Neuronal stem cell (in vitro differentiated cells): ENCODE results near the gene JAK1.

ENCODE experiments used
- DNase-seq: peaks from one replicate; pipeline ENCODE4 v3.0.0-alpha.2; 2013; ENCODE audit warnings: low spot score
- H2AFZ ChIP-seq: one replicate; pipeline ENCODE4 v1.6.1; 2013; ENCODE audit warnings: mild to moderate bottlenecking, low read length, inconsistent platforms
- H2AK5ac ChIP-seq: 2 replicates; pipeline ENCODE4 v1.6.1; 2013; ENCODE audit warnings: low read depth, mild to moderate bottlenecking, inconsistent platforms, low read length, moderate library complexity, mixed read lengths
- H2BK120ac ChIP-seq: 2 replicates; pipeline ENCODE4 v1.6.1; 2013; ENCODE audit warnings: low read depth, mild to moderate bottlenecking, inconsistent platforms, low read length, moderate library complexity, mixed read lengths
- H2BK12ac ChIP-seq: one replicate; pipeline ENCODE4 v1.6.1; 2013; ENCODE audit warnings: low read length, inconsistent platforms
- H2BK15ac ChIP-seq: 2 replicates; pipeline ENCODE4 v1.6.1; 2013; ENCODE audit warnings: mild to moderate bottlenecking, low read length, inconsistent platforms, mixed read lengths
- H2BK5ac ChIP-seq: one replicate; pipeline ENCODE4 v1.6.1; 2013; ENCODE audit warnings: inconsistent platforms, mild to moderate bottlenecking, low read length, moderate library complexity
- H3K14ac ChIP-seq: one replicate; pipeline ENCODE4 v1.6.1; 2013; ENCODE audit warnings: low read length, inconsistent platforms
- H3K18ac ChIP-seq: 2 replicates; pipeline ENCODE4 v1.6.1; 2013; ENCODE audit warnings: low read length, inconsistent platforms
- H3K23ac ChIP-seq: 2 replicates; pipeline ENCODE4 v1.6.1; 2013; ENCODE audit warnings: low read depth, mild to moderate bottlenecking, mixed read lengths, low read length, inconsistent platforms; ENCODE audit not compliant: poor library complexity
- H3K27ac ChIP-seq: replicated peaks from 3 replicates; pipeline ENCODE4 v1.5.1; 2013; ENCODE audit warnings: low read length, inconsistent platforms
- H3K27me3 ChIP-seq, 3 experiments: 2 replicates each; pipeline ENCODE4 v1.6.1; 2013; ENCODE audit warnings: low read length in 3 of 3, mild to moderate bottlenecking in 2 of 3, inconsistent platforms in 1 of 3, low read depth in 1 of 3, mixed read lengths in 1 of 3, moderate library complexity in 1 of 3; ENCODE audit not compliant: control insufficient read depth in 3 of 3, insufficient read depth in 3 of 3
- H3K36me3 ChIP-seq, 2 donors: replicated peaks in 1 of 2; 2 replicates each; pipeline ENCODE4 v1.6.1; 2013; ENCODE audit warnings: low read length in 2 of 2; ENCODE audit not compliant: control insufficient read depth in 2 of 2, insufficient read depth in 2 of 2
- H3K4ac ChIP-seq: 2 replicates; pipeline ENCODE4 v1.6.1; 2013; ENCODE audit warnings: inconsistent platforms, mild to moderate bottlenecking, low read length, moderate library complexity
- H3K4me1 ChIP-seq, 2 donors: 1 replicate in 1 of 2; 2 replicates in 1 of 2; pipeline ENCODE4 v1.6.1; 2013; ENCODE audit warnings: low read length in 2 of 2, low read depth in 1 of 2; ENCODE audit not compliant: control insufficient read depth in 2 of 2, insufficient read depth in 1 of 2
- H3K4me2 ChIP-seq: one replicate; pipeline ENCODE4 v1.6.1; 2013; ENCODE audit warnings: mild to moderate bottlenecking, low read length, inconsistent platforms; ENCODE audit not compliant: insufficient read depth, poor library complexity, severe bottlenecking
- H3K4me3 ChIP-seq, 2 donors: 2 replicates each; pipeline ENCODE4 v1.5.1; 2013; ENCODE audit warnings: low read length in 2 of 2, mild to moderate bottlenecking in 2 of 2, inconsistent platforms in 1 of 2, moderate library complexity in 1 of 2
- H3K79me1 ChIP-seq: one replicate; pipeline ENCODE4 v1.6.1; 2013; ENCODE audit warnings: low read depth, mild to moderate bottlenecking, inconsistent platforms, low read length, moderate library complexity
- H3K9ac ChIP-seq: one replicate; pipeline ENCODE4 v1.6.1; 2013; ENCODE audit warnings: mild to moderate bottlenecking, low read depth, low read length, inconsistent platforms; ENCODE audit not compliant: poor library complexity
- H3K9me3 ChIP-seq, 2 donors: replicated peaks in 1 of 2; 2 replicates each; pipeline versions ENCODE3 to v1.6.1; 2013; ENCODE audit warnings: low read length in 2 of 2, mild to moderate bottlenecking in 2 of 2, inconsistent platforms in 1 of 2, low read depth in 1 of 2, mixed read lengths in 1 of 2, moderate library complexity in 1 of 2; ENCODE audit not compliant: control insufficient read depth in 2 of 2, insufficient read depth in 1 of 2
- H4K8ac ChIP-seq: one replicate; pipeline ENCODE4 v1.6.1; 2013; ENCODE audit warnings: low read depth, mild to moderate bottlenecking, inconsistent platforms, low read length, moderate library complexity
- H4K91ac ChIP-seq: one replicate; pipeline ENCODE4 v1.6.1; 2013; ENCODE audit warnings: low read length, low read depth, mild to moderate bottlenecking, inconsistent platforms; ENCODE audit not compliant: poor library complexity
- WGBS, 2 donors: extraction: QIAGEN DNeasy Blood & Tissue Kit; methylation state at CpG; one replicate each; pipeline ENCODE4 v1.1.7; 2013; ENCODE audit warnings: missing lambda C conversion rate in 2 of 2, mixed read lengths in 1 of 2; ENCODE audit not compliant: insufficient read length in 2 of 2, insufficient replicate concordance in 1 of 2; ENCODE audit errors: extremely low coverage in 2 of 2; 5-methylcytosine and 5-hydroxymethylcytosine counted together

The JAK1 gene

GRCh38 chr1:64851664-64852063, 114.7 kb downstream of the JAK1 start:
- Histone ChIP-seq H3K4me3 (no peak overlapping the region), H3K27me3 (no peaks in the 10 kb centered on the region), H2BK120ac (no peak overlapping the region), H4K91ac (no peak overlapping the region), H3K36me3 (peaks cover 0 to 57% of the 10 kb centered on the region in 2 donors), H3K4me1 (no peaks in the 10 kb centered on the region), H3K27ac (no peak overlapping the region), H2BK12ac (no peak overlapping the region), H3K4ac (no peak overlapping the region), H4K8ac (no peak overlapping the region), H3K14ac (no peak overlapping the region), H2BK15ac (no peak overlapping the region), H3K9me3 (no peaks in the 10 kb centered on the region), H3K4me2 (no peak overlapping the region), H3K79me1 (no peaks in the 10 kb centered on the region), H3K9ac (no peak overlapping the region), H2AK5ac (no peak overlapping the region), H2AFZ (no peak overlapping the region), H3K18ac (no peak overlapping the region), H2BK5ac (no peak overlapping the region), H3K23ac (no peak overlapping the region)
- WGBS, 2 donors: no CpG with 5 or more reads among the region's 7 CpGs
- DNase-seq: no peak

GRCh38 chr1:64850846-64851245, 115.5 kb downstream of the JAK1 start:
- Histone ChIP-seq H3K18ac (no peak overlapping the region), H2AFZ (no peak overlapping the region), H3K79me1 (no peaks in the 10 kb centered on the region), H2BK15ac (no peak overlapping the region), H3K4me2 (no peak overlapping the region), H3K27ac (no peak overlapping the region), H3K27me3 (no peaks in the 10 kb centered on the region), H2AK5ac (no peak overlapping the region), H3K36me3 (peaks cover 0 to 61% of the 10 kb centered on the region in 2 donors), H3K9ac (no peak overlapping the region), H2BK12ac (peak overlapping the region; percentile 43), H3K4ac (no peak overlapping the region), H2BK120ac (no peak overlapping the region), H4K91ac (no peak overlapping the region), H3K23ac (no peak overlapping the region), H2BK5ac (no peak overlapping the region), H3K9me3 (no peaks in the 10 kb centered on the region), H4K8ac (no peak overlapping the region), H3K4me1 (no peaks in the 10 kb centered on the region), H3K4me3 (no peak overlapping the region), H3K14ac (no peak overlapping the region)
- no CpG with 5 or more reads among the region's 10 CpGs for WGBS, 2 donors
- no peak for DNase-seq

- no peak overlapping the region for H3K4me3 ChIP-seq
- H3K9me3 ChIP-seq: no peaks in the 10 kb centered on the region
- no peak overlapping the region for H2AK5ac ChIP-seq
- WGBS, 2 donors: no CpG with 5 or more reads among the region's 11 CpGs
- H3K4ac ChIP-seq: no peak overlapping the region
- H4K91ac ChIP-seq: no peak overlapping the region
- H3K18ac ChIP-seq: no peak overlapping the region
- H3K27me3 ChIP-seq: no peaks in the 10 kb centered on the region
- H3K79me1 ChIP-seq: no peaks in the 10 kb centered on the region
- H3K14ac ChIP-seq: no peak overlapping the region
- H3K23ac ChIP-seq: no peak overlapping the region
- H3K27ac ChIP-seq: no peak overlapping the region
- no peaks in the 10 kb centered on the region for H3K4me1 ChIP-seq
- no peak overlapping the region for H4K8ac ChIP-seq
- peaks cover 0 to 62% of the 10 kb centered on the region in 2 donors for H3K36me3 ChIP-seq
- no peak overlapping the region for H2BK15ac ChIP-seq
- H3K9ac ChIP-seq: no peak overlapping the region
- no peak overlapping the region for H3K4me2 ChIP-seq
- no peak overlapping the region for H2BK5ac ChIP-seq
- H2BK120ac ChIP-seq: no peak overlapping the region
- no peak overlapping the region for H2AFZ ChIP-seq
- no peak for DNase-seq
- no peak overlapping the region for H2BK12ac ChIP-seq
These were observed 116.4 kb downstream of the JAK1 start for GRCh38 chr1:64849942-64850341.

GRCh38 chr1:64848803-64849202, 117.5 kb downstream of the JAK1 start:
- H3K4me2 ChIP-seq: no peak overlapping the region
- H4K91ac ChIP-seq: no peak overlapping the region
- no peak overlapping the region for H2BK120ac ChIP-seq
- no peak overlapping the region for H2BK15ac ChIP-seq
- H3K9me3 ChIP-seq: no peaks in the 10 kb centered on the region
- no CpG with 5 or more reads among the region's 4 CpGs for WGBS, 2 donors
- no peak overlapping the region for H2AK5ac ChIP-seq
- H4K8ac ChIP-seq: no peak overlapping the region
- H3K9ac ChIP-seq: no peak overlapping the region
- DNase-seq: no peak
- H3K4me3 ChIP-seq: no peak overlapping the region
- H3K4me1 ChIP-seq: no peaks in the 10 kb centered on the region
- H3K27me3 ChIP-seq: no peaks in the 10 kb centered on the region
- H2BK12ac ChIP-seq: no peak overlapping the region
- no peak overlapping the region for H3K18ac ChIP-seq
- peaks cover 0 to 61% of the 10 kb centered on the region in 2 donors for H3K36me3 ChIP-seq
- H2AFZ ChIP-seq: no peak overlapping the region
- H3K4ac ChIP-seq: no peak overlapping the region
- no peak overlapping the region for H2BK5ac ChIP-seq
- no peaks in the 10 kb centered on the region for H3K79me1 ChIP-seq
- H3K23ac ChIP-seq: no peak overlapping the region
- no peak overlapping the region for H3K14ac ChIP-seq
- no peak overlapping the region for H3K27ac ChIP-seq
